ENCODE measurements around the gene NT5C1A.

DNA sequence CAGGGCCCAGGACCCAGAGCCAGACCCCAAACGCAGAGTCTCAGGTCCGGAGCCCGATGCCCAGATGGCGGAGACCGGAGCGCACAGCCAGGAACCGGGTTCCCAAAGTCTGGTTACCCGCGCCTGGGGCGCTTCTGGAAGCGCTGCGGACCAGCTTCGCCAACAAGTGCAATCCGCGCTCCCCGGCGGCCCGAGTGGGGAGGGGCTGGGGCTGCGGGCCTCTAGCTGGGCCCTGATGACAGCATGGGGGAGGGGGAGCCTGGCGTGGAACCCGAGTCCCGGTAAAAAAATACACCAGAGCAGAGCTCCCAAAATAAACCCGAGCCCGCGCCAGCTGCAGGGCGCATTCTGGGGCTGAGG, 494 bp downstream of the NT5C1A start:
- TF ChIP-seq CTCF (IDR thresholded peaks at IDR 0.05; ENCODE audit: poor library complexity) (no peak), EZH2 (IDR thresholded peaks at IDR 0.05; ENCODE audit: borderline replicate concordance) (no peak), EZH2phosphoT487 (IDR thresholded peaks at IDR 0.05; ENCODE audit: low read depth, severe bottlenecking, unreplicated experiment) (no peak)

All from hepatocyte (in vitro differentiated cells).